DMS53 treated with DMSO at 0.1 percent for 48 hours (cell line): ENCODE data around the gene RBM33.

Source experiments
- DNase-seq: peaks from one replicate; lab custom pipeline; 2025; ENCODE audit not compliant: unreplicated experiment; lab: John Stamatoyannopoulos, UW

The RBM33 gene

DNA sequence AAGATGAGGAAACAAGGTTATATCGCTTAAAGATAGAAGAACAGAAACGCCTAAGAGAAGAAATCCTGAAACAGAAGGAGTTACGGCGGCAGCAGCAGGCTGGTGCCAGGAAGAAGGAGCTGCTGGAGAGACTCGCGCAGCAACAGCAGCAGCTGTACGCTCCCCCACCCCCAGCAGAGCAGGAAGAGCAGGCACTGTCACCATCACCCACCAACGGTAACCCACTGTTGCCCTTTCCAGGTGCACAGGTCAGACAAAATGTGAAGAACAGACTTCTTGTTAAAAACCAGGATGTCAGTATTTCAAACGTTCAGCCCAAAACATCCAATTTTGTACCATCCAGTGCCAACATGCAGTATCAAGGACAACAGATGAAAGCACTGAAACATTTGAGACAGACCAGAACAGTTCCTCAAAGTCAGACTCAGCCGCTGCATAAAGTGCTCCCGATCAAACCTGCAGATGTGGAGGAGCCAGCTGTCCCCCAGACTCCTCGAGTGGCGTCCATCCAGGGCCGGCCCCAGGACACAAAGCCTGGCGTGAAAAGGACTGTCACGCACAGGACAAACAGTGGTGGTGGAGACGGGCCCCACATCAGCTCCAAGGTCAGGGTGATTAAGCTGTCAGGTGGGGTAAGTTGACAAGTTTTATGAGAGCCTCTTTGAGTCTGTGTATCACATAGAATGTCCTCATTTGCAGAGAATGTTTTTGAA lies 100.7 kb downstream of the RBM33 start:
- DNase-seq = no peak

DNA sequence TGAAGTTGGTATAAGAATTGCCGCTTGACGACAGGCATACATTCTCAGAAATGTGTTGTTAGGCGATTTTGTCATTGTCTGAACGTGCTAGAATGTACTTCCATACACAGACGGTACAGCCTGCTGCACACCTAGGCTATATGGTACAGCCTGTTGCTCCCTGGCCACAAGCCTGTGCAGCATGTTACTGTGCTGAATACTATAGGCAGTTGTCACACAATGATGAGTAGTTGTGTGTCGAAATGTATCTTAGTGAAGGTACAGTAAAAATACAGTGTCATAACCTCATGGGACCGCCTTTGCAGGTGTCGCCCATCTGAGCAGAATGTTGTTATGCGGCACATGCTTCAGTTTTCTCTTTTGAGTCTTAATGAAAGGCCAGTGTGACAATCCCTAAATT lies 101.3 kb downstream of the RBM33 start:
- no peak for DNase-seq

DNA sequence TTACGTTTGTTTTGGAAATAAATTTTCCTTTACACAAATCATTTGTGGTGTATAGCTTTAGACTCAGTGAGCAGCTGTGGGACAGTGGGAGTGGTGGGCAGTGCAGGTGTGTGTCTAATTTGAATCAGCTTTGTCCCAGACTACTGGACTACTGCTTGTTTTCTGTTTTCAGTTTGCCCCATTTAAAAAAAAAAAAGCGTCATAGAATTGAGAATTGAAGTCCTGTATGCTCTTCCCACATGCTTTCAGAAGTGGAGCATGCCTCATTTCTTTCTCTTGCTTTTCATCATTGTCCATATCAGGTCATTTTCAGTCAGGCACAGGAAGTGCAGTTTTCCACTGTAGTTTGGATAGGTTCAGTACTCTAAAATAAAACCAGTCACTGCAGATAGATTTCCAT lies 101.7 kb downstream of the RBM33 start:
- DNase-seq = no peak

DNA sequence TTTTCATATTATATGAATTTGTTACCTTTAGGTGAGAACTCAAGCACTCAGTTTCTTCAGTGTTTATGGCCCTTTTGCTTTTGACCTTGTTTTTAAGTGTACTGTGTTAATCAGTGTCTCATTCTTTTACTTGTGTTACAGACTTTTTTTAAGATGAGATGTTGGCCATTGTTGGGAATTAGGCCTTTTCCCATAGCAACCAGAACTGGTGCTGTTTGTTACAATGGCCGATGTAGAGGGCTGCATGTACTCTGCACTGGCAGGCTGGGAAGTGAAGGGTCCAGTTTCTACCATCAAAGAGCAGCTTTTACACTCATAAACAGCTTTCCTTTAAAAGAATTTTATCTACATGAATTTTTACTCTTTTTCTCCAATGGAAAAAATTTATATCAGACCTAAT lies 102.7 kb downstream of the RBM33 start:
- DNase-seq = no peak

DNA sequence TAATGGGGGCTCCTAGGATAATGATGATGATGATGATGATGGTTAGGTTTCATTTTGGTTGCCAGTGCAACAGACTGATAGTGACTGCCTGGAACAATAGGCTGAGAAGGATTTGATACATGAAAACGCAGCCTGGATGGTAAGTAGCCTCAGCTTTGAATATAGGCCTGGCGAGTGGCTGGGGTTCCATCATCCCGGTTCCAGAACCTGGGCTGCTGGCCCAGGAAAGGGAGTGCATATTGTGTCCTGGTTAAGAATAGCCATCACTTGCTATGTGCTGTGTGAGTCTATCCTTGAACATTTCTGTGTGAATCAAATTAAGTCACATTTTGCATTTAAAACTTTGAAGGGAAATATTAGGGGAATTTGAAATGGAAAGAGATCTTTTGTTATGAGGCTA lies 105.1 kb downstream of the RBM33 start:
- DNase-seq = no peak

DNA sequence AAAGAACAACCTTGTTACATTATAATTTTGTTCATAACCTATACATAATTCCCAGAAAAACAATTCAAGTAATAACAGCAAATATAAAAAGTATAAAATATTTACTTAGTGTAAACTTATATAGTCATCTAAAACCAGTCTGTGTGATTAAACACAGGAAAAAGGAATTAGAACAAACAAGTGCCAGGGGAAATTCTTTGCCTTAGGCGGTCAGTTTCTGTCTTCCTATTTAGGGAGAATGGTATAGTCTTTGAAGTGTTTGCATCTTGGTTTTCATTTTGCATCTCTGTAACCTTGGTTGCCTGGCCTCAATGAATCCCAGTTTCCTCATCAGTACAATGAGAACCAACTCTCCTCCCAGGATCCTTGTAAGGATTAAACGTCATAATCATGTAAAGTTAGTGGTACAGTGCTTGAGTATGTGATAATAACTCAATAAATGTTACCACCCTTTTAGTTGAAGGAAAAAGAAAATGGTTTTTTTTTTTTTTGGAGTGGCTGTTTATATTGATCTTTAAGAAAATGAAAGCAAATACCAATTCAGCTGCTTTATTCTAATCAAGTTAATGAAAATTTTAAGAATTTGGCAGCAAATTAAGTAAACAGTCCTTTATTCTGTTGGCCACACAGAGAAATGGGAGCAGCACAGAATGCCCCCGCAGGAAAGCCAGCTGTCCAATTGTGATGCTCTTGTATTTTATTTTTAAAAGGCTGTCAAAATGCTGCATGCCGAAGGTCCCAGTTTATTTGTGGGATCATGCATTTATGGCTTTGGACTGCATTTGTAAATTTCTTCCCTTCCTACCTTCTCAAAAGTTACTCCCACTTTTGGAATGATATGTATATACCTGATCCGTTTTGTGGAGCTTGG lies 106.0 kb downstream of the RBM33 start:
- DNase-seq = no peak

DNA sequence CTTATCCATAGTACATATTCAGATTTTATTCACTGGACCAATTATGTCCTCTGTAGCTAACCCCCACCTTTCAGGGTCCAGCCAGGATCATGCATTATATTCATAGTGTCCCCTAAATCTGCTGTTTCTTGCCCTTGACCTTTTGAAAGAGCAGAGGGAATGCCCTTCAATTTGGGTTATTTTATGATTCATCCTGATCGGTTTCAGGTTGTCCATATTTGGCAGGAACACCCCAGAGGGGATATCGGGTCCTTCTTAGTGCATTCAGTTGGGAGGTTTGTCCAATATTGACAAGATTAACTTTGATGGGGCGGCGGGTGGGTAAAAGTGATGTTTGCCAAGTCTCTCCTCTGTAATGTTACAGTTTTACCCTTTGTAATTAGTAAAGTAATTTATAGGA lies 106.9 kb downstream of the RBM33 start:
- DNase-seq = no peak

DNA sequence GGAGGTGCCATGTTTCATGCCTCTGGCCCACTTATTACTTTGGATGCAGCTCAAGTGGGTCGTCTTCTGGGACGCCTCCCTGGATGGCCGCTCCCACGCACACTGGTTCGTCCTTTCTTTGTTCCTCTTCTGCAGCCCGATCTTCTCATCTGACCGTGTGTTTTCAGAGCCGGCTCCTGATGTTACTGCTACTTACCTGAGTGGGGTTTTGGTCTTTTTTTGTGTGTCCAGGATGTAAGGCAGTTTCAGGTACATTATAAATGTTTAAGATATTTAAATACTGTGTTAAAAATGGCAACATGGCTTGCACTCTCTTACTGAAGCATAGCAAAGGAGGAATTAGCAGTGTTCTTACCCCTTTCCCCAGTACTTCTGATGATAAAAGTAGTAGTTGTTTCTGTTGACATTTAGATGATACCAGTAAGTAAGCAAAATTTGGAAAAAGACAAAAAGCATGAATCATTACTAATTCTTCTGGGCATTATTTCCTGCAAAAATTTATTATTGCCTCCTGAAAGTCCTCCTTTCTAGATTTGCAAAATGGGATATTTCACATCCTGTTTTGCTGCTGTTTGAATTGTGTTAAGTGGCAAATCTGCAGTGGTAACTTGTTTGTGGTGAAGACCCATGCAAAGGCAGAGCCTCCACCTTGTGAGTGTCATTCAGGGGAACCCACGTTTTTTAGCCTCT lies 108.4 kb downstream of the RBM33 start:
- DNase-seq = no peak

DNA sequence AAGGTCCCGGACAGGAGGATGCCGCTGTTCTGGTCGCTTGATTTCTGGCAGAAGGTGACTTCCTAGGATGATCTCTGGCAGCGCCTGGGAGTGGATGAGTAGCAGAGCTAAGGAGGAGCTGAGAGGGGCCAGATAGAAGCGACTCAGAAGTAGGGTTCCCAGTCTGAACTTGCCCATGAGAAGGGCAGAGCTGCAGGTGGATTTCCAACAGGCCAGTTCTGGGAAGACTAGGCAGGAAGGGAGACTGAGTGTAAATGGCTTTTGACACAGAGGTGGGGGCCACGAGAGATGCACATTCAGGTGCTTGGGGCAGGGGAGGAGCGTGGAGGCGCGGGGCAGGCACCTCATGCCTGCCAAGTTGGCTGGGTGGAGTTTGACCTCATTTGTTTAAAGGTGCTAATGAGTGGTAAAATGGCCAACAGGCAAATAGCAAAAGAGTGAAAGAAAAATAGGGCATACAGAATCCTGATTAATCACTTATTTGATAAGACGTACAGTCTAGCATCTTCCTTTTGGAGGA lies 109.0 kb downstream of the RBM33 start:
- DNase-seq = no peak

DNA sequence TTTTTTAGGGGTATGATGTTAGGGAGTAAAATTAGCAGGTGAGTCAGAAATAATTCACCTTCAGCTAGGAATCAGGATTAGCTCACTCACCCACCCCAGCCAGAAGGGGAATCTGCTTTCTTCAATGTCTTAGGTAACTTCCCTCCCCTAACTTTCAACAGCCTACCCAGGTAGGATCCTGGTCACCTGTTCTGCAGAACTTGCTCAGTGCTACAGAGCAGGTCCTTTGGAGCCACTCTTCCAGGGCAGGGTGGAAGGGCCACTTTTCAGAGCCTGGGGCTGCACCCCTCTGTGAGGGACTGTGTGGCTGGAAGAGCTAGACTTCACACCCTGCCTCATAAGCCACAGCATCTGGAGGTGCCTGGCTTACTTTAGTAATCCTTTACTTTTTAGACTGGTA lies 109.7 kb downstream of the RBM33 start:
- DNase-seq = no peak

DNA sequence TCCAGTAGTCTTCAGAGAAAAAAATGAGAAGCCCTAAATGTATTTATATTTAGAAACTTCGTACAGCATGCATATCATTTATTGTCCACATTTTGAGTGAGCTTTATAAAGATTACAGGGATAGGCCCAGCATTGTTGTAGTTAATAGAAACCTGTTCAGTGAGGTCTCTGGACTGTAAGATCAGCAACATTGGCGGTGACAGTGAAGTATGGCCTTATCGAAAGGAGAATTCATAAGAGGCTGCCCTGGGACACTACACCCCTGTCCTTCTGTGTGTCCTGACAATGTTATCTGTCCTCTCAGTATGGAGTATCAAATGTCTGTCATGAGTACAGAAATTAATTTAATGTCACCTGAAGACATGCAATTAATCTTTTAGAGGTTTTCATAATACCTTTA lies 110.6 kb downstream of the RBM33 start:
- DNase-seq = no peak

DNA sequence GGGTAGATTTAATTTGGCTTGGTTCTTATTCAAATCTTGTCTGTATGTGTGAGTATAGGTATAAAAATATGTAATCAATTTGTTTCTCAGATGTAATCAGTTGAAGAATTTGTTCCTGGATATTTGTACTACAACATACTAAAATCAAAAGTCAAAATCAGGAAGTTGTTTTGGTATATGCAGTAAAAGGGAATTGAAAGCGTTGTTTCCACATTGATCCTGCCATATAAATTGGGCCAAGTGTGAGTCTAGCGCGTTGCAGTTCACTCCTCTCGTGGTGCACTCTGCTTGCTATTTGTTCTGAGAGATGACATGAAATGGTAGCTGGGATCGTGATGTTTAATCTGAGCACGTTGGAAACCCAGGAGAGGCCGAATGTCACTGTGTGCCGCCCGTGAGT lies 111.9 kb downstream of the RBM33 start:
- no peak for DNase-seq

DNA sequence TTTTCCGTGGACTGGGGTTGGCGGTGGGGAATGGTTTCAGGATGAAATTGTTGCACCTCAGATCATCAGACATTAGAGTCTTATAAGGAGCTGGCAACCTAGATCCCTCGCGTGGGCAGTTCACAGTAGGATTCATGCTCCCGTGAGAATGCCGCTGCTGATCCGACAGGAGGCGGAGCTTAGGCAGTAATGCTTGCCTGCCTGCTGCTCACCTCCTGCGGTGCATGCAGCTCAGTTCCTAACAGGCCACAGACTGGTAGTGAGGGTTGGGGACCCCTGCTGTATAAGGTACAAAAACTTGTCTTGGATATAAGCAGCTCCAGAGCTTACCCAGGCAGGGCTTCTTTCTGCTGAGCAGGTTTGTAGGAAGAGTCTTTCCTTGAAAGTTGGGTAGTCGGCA lies 113.9 kb downstream of the RBM33 start:
- no peak for DNase-seq

DNA sequence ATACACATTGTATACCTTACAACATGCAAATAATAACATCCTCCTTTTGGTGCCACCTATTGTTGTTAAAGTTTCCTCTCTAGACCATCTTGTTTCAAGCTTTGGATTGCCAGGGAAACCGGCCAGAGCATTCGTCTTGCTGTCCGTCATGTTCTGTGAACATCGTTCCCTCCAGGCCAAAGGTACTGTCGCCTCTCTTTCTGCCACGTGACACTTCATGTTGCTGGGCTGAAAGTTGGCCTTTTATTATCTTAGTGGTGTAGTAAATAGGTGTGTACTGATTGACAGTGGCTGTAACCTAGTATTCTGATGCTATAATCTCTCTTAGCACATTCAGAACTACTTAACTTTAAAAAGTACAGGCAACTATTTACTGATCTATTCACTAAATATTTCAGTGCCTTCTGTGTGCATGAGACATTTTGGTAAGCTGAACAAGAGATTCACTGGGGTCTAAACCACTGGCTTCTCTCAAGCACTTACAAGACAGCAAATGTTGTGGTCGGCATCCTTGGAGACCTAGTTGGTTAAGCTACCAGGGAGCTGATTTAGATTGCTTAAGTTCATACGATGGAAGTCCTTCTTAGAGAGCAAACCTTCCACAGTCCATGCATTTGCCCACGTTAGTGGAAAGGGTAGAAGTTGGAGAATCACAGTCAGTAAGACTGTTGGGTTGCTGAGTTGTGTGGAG lies 115.4 kb downstream of the RBM33 start:
- DNase-seq = no peak

DNA sequence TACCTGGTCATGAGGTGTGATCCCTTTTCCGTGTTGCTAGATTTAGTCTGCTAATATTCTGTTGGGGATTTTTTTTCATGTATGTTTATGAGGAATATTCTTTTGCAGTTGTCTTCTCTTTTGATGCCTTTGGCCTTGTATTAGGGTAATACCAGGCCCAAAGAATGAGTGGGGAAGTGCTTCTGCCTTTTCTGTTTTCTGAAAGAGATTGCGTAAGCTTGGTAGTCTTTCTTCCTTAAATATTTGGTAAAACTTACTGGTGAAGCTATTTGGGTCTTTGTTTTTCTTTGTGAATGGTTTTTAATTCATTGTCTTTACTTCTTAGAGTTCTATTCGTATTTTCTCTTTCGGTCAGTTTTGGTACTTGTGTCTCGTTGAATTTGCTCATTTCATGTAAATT lies 116.7 kb downstream of the RBM33 start:
- no peak for DNase-seq

DNA sequence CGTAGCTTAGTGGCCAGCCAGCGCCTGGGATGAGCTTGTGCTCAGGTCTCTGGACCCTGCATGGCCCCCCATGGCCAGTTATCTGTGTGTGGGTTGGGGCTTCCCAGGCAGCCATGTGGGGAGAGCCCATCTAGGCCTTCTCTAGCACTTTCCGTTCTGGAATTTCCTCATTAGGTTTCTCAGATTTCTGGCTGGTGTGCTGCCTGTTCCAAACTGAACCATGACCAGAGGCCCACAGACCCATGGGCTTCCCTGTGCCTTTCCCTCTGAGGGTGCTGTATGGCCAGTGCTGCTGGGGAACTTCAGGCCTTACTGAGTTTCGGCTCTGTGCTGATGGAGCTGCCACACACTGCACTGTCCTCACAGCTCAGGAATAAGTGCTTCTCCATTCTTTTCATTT lies 117.6 kb downstream of the RBM33 start:
- no peak for DNase-seq

DNA sequence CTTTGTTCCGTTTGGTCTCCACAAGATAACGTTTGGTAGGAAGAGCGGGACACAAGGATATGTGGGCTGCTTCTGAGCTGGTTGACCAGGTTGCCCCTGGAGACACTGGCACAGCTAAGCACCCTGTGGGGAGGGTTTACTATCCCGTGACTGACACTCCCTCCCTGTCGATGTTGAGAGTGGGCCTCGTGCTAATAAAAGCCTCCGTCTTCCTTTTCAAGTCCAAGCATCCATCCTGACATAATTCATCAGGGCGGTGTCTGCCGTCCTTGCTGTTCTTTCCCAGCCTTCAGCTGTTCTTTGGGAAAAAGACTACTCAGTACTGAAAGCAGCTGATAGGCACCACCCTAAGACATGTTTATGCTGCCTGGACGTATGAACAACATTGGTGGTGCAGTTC lies 118.2 kb downstream of the RBM33 start:
- no peak for DNase-seq

DNA sequence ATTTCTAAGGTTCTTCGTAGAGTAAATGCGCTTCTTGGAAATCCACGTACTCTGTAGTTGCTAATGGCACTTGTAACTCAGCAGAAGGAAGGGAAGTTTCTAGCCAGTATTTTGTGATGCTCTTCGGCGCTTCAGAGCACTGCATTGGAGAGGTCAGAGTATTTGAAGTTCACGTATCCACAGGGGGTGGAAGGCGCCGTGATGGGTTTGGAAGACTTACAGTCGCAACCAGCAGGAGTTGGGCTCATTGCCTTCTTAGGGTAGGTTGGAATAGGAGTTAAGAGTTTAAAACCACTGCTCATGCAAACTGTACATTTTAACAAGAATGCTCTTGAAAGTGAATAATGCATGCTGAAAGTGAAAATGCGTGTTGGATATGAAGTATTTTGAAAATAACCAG lies 118.7 kb downstream of the RBM33 start:
- no peak for DNase-seq

DNA sequence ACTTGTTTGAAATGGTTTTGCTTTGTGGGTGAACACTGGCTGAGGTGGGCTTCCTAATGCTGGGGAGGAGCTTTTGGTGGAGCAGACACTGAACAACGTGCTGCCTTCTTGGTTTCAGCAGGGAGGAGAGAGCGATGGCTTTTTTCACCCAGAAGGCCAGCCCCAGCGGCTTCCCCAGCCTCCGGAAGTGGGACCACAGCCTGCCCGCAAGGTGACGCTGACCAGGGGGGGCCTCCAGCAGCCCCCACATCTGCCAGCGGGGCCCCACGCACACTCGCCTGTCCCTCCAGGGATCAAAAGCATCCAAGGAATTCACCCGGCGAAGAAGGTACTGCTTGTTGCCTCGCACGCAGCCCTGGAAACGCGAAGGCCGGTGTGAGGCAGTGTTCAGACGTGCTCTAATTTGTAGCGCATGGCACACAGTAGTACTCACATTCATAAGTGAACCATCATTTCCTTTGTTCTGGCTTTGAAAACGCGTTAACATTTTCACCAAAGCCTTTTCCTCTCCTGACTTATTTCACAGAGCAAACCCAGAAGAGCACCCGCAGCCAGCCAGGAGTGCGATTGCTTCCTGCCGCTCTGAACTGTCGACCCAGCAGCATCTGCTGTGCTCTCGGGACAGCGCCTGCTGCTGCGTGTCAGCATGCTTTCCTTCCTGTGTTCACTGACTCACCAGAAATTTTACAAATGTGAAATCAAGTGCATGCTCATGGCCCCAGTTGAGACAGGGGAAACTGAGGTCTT lies 119.4 kb downstream of the RBM33 start:
- DNase-seq = no peak

DNA sequence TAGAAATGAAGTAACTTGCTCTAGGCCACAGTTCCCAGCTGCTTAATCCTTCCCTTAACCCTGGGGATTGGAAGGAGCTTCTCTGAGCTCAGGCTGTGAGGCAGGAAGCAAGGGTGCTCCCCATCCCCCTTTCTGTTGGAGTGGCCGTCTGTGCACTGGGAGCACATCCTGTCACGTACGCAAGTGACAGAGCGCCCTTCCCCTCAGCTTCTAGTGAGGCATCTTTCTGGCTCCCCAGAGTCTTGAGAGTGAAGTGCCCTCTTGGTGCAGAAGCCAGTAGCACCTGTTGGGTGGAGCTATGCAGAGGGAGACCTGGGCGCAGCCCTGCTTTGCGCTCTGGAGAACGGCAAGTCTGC lies 120.0 kb downstream of the RBM33 start:
- no peak for DNase-seq

DNA sequence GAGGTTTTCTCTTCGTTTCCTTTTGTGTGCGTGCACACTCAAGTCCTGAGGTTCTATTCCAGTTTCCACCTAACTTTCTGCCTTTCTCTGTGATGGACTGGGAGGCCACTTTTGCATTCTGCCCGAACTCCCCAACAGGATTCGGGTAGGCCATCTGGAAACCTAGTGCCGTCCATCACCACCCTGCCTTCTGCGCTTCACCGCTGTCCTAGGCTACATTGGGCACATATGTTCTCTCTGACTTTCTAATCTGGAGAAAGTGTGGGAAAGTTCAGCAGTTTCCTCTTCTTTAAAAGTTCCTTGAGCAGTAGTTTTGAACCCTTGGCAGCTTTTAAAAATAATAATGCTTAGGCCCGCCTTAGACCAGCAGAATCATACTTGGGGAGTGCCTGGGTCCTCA lies 121.0 kb downstream of the RBM33 start:
- DNase-seq = no peak
